ENCODE data around the gene KCNJ8.

DNA sequence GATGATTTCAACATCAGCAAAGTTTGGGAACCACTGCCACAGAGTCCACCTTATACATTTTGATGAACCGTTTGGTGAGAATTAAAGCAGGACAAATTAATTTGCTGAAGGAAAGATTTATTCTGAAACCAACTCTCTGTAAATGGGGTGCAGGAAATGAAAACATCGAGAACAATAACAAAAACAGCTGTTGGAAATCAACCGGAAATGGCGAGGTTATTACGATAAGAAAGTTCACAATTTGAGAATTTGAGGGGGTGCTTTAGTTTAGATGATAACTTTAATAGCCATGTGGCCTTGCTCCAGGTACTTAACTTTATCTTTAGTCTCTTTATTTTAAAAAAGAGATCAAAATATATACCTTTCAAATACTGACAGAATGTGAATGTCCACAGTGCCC, 56.7 kb downstream of the KCNJ8 start:
- TF ChIP-seq, protein P1, sequence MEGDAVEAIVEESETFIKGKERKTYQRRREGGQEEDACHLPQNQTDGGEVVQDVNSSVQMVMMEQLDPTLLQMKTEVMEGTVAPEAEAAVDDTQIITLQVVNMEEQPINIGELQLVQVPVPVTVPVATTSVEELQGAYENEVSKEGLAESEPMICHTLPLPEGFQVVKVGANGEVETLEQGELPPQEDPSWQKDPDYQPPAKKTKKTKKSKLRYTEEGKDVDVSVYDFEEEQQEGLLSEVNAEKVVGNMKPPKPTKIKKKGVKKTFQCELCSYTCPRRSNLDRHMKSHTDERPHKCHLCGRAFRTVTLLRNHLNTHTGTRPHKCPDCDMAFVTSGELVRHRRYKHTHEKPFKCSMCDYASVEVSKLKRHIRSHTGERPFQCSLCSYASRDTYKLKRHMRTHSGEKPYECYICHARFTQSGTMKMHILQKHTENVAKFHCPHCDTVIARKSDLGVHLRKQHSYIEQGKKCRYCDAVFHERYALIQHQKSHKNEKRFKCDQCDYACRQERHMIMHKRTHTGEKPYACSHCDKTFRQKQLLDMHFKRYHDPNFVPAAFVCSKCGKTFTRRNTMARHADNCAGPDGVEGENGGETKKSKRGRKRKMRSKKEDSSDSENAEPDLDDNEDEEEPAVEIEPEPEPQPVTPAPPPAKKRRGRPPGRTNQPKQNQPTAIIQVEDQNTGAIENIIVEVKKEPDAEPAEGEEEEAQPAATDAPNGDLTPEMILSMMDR (conservative IDR thresholded peaks at IDR 0.05 in 1 of 2, IDR thresholded peaks at IDR 0.05 in 1 of 2; ENCODE audit: extremely low read depth in 1 of 2, insufficient read depth in 1 of 2, low read depth in 1 of 2, low read length in 2 of 2) = no peak
- no peak for TF ChIP-seq EZH2 (IDR thresholded peaks at IDR 0.05; ENCODE audit: borderline replicate concordance, low read length)
